GM06990 (cell line): Measurements from ENCODE around the gene ATRAID.
"Not testable (repeated sequence)": the region's sequence is repeated elsewhere in the genome, so short reads cannot be mapped to it uniquely, and the experiment has no call there.

Source experiments
- DNase-seq: peaks from one replicate; pipeline ENCODE4 v3.0.0-alpha.2; 2011; ENCODE audit not compliant: insufficient read length; ENCODE audit errors: extremely low read depth
- H3K27me3 ChIP-seq: replicated peaks from 2 replicates; pipeline ENCODE4 v1.6.0; 2011; ENCODE audit warnings: low read length; ENCODE audit not compliant: control insufficient read depth, insufficient read depth
- H3K36me3 ChIP-seq: 2 replicates; pipeline ENCODE4 v1.5.1; 2011; ENCODE audit warnings: low read length; ENCODE audit not compliant: control insufficient read depth, insufficient read depth
- H3K4me3 ChIP-seq: replicated peaks from 2 replicates; pipeline ENCODE4 v1.5.1; 2011; ENCODE audit warnings: low read depth, mild to moderate bottlenecking, control low read depth, low read length
- TF ChIP-seq, protein P1 (sequence below): IDR thresholded peaks from 2 replicates; pipeline ENCODE4 v1.5.1; 2011; ENCODE audit warnings: low read length, control low read depth, mild to moderate bottlenecking, inconsistent platforms; ENCODE audit not compliant: insufficient read depth, poor library complexity, severe bottlenecking

The ATRAID gene

DNA sequence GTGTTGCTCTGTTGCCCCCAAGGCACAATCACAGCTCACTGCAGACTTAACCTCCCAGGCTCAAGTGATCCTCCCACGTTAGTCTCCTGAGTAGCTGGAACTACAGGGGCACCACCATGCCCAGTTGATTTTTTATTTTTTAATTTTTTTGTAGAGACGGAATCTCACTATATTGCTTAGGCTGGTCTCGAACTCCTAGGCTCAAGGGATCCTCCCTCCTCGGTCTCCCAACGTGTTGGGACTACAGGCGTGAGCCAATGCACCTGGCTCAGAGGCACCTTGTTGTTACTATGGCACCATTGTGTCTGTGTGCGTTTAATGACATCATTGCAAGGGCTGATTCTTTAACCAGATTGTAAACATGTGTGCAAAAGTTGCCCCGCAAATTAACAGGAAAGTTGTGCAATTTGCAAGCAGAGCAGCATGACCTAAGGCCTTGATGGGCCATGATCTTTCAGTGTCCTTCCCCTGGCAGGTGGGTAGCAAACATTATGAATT, 40.4 kb upstream of the ATRAID start:
- no peaks in the 10 kb centered on the region for H3K27me3 ChIP-seq
- no peaks in the 10 kb centered on the region for H3K36me3 ChIP-seq
- TF ChIP-seq, protein P1, sequence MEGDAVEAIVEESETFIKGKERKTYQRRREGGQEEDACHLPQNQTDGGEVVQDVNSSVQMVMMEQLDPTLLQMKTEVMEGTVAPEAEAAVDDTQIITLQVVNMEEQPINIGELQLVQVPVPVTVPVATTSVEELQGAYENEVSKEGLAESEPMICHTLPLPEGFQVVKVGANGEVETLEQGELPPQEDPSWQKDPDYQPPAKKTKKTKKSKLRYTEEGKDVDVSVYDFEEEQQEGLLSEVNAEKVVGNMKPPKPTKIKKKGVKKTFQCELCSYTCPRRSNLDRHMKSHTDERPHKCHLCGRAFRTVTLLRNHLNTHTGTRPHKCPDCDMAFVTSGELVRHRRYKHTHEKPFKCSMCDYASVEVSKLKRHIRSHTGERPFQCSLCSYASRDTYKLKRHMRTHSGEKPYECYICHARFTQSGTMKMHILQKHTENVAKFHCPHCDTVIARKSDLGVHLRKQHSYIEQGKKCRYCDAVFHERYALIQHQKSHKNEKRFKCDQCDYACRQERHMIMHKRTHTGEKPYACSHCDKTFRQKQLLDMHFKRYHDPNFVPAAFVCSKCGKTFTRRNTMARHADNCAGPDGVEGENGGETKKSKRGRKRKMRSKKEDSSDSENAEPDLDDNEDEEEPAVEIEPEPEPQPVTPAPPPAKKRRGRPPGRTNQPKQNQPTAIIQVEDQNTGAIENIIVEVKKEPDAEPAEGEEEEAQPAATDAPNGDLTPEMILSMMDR, result no peak
- no peak overlapping the region for H3K4me3 ChIP-seq
- no peak for DNase-seq

DNA sequence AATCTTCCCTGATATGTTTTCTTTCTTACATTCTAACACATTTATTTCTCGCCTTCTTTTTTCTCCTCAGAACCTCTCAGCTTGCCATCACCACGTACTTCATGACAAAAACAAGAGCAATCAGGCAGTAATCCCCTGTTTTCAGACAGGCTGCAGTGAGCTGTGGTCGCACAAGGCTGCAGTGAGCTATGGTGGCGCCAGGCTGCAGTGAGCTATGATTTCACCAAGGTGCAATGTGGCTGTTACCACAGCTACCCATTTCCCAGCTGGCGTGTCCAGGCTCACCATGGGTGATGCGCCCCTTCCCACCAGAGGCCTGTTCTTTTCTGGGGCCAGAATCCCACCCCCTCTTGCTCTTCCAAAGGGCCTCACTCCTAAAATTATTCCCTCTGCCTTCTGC, 37.2 kb upstream of the ATRAID start:
- no peaks in the 10 kb centered on the region for H3K36me3 ChIP-seq
- DNase-seq, result no peak
- TF ChIP-seq, protein P1, result no peak
- H3K4me3 ChIP-seq, result no peak overlapping the region
- H3K27me3 ChIP-seq, result no peaks in the 10 kb centered on the region

- TF ChIP-seq, protein P1, result no peak
- no peak for DNase-seq
- no peaks in the 10 kb centered on the region for H3K36me3 ChIP-seq
- H3K27me3 ChIP-seq, result no peaks in the 10 kb centered on the region
- no peak overlapping the region for H3K4me3 ChIP-seq
Measured at GRCh38 chr2:27175330-27175729, 36.5 kb upstream of the ATRAID start.

- DNase-seq, H3K36me3 ChIP-seq, H3K27me3 ChIP-seq, H3K4me3 ChIP-seq: not testable (repeated sequence)
Measured at GRCh38 chr2:27175781-27176180, 36.1 kb upstream of the ATRAID start.

DNA sequence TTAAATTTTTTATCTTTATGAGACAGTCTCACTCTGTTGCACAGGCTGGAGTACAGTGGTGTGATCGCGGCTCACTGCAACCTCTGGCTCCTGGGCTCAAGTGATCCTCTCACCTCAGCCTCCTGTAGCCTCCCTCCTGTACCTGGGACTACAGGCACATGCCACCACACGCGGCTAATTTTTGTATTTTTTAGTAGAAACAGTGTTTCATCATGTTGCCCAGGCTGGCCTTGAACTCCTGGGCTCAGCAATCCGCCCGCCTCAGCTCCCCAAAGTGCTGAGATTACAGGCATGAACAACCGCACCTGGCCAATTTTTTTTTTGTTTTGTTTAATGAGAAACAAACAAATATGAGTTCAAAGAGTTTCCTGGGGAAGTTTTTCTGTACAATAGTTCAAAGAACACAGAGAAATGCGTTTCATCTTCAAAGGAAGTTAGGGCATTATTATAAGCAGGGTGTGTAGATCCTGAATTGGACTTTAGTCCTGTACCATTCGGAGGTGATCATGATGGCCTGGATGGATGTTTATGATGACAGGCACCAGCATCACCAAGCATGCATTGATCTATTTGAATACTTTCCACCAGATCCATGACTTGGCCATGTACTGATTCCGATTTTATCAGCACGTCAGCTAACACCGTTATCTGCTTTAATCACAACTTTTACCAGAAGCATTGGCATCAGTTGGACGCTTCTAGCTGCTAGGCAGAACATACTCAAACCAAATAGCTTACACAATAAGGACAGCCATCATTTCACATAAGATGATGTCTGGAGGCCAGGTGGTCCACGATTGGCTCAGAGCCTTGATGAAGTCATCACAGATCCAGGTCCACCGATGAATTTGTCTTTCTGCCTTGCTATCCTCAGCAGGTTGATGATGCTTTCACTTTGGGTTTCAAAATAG, 34.1 kb upstream of the ATRAID start:
- TF ChIP-seq, protein P1, result no peak
- Histone ChIP-seq H3K36me3 (no peaks in the 10 kb centered on the region), H3K4me3 (no peak overlapping the region), H3K27me3 (no peaks in the 10 kb centered on the region)
- DNase-seq, result no peak

DNA sequence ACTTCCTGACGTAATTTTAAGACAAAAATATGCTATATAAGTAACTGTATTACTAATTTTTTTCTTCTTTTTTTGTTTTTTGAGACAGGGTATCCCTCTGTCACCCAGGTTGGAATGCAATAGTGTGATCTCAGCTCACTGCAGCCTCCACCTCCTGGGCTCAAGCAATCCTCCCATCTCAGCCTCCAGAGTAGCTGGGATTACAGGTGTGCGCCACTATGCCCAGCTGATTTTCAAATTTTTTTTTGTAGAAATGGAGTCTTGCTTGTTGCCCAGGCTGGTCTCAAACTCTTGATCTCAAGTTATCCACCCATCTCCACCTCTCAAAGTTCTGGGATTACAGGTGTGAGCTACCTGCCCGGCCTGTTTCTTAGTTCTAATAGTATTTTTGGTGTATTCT, 33.4 kb upstream of the ATRAID start:
- H3K36me3 ChIP-seq, result no peaks in the 10 kb centered on the region
- no peaks in the 10 kb centered on the region for H3K27me3 ChIP-seq
- H3K4me3 ChIP-seq, result no peak overlapping the region
- TF ChIP-seq, protein P1, result no peak
- no peak for DNase-seq
